H4 (cell line): Measurements from ENCODE around the gene STARD4. TPM values are rescaled to one million over a fixed set of nuclear protein-coding genes. Genes with fewer than 3 reads are reported as not detected.

Source experiments
- DNase-seq: peaks from one replicate; pipeline ENCODE4 v3.0.0-alpha.2; 2015; ENCODE audit warnings: low spot score
- total RNA-seq: library from RNA; depleted of rRNA; stranded (reverse); fragments of >200 nt; shearing (Covaris generic); gene quantifications from 2 replicates; pipeline ENCODE4 v1.2.3, GENCODE V29; 2014

STARD4 gene
- total RNA-seq, 1 experiment from 2014 or later: 91.0 TPM

DNA sequence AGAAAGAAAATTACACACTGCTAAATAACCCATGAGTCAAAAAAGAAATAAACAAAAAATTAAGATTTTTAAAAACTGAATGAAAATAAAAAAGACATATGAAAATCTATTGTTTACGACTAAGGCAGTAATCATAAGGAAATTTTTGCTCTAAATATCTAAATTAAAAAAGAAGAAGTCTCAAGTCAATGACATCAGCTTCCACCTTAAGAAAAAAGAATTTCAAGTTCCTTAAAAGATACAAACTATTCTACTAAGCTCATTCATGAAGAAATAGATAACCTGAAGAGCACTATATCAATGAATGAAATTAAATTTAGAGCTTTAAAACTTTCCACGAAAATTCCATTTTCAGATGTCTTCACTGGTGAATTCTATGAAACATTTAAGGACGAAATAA is 15.7 kb upstream of the STARD4 start:
- no peak for DNase-seq

DNA sequence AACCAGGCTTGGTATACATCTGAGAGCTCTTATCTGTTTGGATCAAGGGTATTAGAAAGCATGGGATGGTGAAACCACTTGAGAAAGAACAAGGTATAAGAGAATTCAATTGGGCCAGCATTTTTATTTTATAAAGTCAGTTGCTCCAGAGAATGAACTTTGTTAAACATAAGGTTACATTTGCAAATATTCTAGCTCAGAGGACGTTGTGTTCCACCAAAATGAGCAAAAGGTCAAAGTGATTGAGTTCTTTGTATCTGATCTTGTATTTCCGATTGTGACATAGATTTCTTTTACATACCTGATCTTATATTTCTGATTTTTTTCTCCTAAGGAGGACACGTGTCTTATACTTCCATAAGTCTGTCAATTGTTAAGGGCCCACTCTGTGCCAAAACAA is 8.6 kb upstream of the STARD4 start:
- no peak for DNase-seq

DNA sequence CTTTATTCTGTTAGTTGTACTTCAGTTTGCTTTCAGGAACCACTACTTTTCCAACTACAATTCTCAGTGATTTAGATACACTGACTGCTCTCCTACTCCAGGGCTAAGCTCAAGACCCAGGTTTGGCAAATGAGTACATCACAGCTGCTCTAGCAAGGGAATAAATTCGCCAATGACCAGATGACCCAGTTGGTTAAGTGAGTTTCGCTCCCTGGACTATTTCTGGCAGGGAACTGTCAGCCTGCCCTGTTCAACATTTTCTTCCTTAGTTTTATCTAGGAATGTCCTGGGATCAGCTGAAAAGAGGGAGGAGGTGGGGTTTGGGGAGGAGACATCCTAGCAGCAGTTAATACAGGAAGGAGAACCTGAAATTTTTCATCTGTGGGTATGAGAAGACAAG is 6.4 kb upstream of the STARD4 start:
- DNase-seq: no peak

DNA sequence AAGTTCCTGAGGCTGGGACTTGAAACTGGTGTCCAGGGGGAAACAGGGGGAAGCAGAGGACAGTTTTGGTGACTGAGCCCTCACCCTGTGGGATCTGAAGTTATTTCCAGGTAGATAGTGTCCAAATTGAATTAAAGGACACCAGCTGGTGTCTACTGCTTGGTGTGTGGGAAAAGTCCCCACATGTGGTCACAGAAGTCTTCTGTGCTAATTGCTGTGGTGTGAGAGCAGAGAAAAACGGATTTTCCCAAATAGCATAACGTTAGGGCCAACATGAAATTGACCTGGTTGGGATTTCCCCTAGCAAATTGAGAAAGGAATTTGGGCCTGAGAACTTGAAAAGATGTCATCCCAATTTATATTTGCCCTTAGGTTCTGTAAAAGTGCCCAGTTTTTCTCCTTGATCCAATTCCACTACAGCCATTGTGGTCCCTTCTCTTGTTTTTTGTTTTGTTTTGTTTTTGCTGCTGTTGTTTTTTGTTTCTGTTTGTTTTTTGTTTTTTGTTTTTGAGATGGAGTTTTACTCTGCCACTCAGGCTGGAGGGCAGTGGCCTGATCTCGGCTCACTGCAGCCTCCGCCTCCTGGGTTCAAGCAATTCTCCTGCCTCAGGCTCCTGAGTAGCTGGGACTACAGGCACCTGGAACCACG is 5.6 kb upstream of the STARD4 start:
- DNase-seq: no peak

DNA sequence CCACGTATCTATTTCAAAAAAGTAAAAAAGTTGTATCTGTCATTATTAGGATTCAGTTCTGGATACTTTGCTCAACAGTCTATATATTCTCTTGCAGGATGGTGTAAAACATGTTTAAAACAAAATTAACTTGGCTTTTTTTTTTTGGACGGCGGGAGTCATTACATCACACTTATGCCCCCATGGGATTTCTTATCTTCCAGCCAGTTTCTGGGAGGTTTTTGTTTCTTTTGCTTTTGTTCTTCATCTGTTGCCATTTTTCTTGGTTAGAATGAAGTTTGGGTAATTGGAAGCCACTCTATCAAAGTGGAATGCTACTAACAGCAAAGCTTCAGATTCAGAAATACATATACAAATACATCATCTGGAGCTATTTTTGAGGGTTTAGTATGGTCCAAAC is 1.8 kb upstream of the STARD4 start:
- DNase-seq: no peak

DNA sequence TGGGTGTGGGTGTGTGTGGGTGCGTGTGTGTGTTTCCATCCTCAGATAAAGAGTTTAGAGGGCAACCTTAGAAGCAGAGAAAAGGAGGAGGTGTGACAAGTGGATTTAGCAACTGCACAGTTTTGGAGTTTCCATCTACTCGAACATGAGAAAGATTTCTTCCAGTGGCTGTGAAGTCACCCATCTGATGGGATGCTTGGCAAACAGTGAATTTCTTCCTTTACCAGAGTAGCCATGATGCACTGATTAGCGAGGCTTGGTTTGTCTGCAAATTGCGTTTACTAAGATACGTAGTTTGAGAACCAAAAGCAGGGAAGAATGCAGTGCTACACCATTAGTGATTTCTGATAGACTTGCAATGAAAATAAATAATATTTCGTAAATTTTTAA is 791 bp upstream of the STARD4 start:
- no peak for DNase-seq

DNA sequence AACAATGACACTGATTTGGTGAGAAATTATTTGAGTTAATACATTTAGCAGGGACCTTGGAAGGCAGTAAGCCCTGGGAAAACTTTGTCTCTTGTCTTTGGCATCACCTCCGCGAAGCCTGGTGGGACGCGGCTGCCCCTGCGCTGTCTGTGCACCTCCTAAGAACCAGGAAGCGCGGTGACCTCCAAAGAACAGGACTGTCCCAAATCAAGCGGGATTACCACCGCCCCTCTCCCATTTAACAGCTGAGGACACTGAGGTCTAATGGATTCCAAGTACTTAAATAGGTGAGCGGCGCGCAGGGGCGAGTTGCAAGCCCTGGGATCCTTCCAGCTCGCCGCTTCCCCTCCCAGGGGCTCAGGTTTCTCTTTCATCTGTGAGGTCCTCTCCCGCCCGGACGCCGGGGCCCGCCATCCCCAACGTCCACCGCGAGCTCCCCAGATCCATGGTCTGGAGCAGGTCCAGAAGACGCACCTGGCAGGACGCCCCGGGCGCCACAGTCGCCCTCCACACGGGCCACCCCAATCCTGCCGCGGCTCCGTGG is 432 bp downstream of the STARD4 start:
- no peak for DNase-seq

DNA sequence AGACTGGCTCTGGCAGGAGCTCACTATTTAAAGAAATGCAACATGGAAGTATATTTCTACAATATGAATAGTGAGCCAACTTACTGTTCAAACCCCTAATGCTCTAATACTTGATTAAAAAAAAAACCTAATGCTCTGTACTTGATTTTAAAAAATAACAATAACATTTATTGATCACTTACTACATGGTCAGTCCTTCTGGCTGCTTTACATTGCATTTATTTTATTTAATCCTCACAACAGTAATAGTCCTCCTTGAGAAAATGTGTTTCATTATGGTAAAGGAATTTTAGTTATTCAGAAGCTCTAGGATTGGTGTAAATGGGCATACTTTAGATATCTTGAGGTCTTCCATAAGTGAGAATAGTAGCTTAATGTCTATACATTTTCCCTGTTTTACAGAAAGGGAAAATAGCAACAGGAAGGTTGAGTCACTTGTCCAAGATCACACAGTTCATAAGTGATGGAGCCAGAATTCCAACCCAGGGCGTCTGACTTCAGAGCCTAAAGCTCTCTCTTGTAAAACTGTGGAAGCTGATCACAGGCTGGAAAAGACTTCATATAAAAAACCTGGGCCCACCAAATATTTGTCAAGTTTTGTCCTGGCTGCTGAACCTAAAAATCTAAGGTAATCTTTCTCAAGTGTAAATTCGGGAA is 1.0 kb downstream of the STARD4 start:
- no peak for DNase-seq

DNA sequence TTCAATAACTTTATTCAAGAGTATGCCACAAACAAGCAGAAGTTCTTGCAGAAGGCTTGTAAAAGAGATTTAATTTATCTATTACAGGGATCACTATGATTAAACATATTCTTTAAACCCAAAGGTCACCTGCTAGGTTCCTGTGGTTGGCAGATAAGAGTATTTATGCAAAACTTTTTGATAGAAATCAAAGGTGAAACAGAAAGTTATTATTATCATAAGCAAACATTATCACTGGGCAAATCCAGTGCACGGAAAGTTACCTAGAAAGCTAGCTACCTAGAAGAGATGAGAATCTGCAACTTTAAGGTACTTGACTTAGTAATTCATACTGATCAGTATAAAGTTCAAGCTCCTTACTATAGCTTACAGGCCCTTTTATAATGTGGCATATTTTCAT is 3.2 kb downstream of the STARD4 start:
- no peak for DNase-seq

DNA sequence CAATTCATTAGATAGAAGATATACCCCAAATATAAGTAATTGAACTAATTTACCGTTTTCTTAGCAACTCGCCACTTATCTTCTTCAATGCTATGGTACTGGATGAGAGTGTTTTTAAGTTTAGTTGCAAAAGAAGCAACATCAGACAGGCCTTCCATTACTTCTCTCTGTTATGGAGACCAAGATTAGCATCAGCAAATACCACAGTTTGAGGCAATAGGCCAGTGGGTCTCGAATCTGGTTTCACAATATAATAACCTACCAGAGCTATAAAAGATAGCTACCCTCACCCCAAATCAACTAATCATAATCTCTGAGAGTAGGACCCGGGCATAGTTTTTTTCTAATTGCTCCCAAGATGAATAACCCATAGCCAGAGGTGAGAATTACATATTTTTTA is 5.1 kb downstream of the STARD4 start:
- no peak for DNase-seq

DNA sequence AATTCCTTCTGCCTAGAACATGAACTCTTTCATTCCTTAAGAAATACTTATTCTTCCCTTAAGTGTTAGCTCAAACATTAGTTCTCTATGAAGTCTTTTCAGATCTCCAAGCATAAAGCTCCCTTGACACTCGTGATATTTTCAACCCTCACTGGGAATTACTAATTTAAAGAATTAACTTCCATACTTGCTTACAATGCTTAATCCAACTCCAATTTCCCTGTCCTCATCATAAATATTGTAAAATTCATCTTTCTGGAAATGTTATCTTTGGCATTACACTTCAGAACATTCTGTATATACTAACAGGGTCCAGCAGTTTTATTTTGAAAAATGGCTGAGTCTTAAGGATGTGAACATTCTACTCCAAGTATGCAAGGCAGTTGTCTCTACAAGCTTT is 7.2 kb downstream of the STARD4 start:
- DNase-seq: no peak

DNA sequence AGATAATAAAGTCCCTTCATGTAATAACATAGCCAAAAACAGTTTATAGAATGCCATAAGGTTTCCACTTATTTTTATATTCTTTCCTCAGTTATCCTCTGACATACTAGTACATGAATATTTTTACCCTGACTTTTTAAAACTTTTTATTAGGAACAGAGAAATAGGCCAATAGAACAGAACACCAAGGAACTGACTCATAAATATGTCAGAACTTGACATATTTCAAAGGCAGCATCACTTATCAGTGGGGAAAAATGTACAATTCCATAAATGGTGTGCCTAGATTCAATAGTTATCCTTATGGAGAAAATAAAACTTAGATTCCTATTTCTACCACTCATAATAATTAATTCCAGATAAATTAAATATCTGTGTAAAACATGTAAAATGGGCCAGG is 9.4 kb downstream of the STARD4 start:
- no peak for DNase-seq

DNA sequence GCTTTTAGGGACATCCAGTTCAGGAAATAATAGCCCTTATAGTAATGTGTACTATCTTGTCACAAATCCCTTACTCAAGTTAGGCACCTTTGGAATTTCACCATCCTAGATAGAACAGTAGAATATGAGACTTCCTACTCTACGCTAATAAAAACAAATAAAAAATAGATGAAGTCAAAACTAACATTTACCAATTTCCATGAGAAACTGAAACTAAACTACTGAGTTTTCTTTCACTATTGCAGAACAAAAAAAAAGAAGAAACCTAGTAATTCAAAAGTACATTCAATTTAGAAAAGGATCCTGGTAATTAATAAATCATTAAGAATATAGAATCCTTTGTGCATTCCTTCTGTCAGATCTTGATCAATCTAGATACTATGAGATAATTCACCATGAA is 14.0 kb downstream of the STARD4 start:
- no peak for DNase-seq

DNA sequence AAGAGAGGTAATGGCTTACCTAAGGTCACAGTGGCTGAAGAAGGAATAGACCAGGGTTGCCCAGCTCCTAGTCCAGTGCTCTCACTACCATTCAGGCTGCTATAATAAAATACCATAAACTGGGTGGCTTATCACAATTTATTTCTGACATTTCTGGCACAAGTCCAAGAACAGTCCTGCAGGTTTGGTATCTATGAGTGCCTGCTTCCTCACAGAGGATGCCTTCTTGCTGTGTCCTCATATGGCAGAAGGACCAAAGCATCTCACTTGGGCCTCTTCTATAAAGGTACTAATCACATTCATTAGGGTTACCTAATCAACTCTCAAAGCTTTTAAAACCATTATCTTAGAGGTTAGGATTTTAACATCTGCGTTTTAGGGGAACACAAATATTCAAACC is 17.2 kb downstream of the STARD4 start:
- DNase-seq: no peak

DNA sequence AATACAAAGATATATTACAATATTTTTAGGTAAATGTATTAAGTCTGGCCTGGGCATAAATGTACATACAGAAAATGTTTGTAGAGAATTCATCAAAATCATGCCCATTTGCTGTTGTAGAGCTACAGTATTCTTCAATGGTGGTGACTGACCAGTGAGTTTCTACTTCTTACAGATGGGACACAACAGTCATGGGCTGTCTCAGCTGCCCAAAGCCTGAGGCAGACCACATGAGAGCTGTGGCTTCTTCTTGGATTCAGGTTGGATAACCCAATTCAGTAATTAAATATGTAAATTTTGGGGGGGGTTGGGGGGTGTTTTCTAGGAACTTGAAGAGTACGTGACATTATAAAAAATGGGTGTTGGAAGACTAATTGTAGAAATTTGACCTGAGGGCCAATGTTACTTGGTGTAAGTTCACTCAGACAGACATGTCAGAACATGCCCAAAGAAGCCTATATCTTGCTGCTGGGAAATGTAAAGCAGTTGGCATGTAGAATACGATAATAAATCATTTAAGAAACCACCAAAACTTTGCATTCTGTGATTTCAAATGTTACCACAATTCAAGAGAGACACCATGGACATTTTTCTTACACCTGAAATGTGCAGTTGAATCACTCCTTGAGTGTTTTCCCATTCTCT is 17.9 kb downstream of the STARD4 start:
- DNase-seq: no peak

DNA sequence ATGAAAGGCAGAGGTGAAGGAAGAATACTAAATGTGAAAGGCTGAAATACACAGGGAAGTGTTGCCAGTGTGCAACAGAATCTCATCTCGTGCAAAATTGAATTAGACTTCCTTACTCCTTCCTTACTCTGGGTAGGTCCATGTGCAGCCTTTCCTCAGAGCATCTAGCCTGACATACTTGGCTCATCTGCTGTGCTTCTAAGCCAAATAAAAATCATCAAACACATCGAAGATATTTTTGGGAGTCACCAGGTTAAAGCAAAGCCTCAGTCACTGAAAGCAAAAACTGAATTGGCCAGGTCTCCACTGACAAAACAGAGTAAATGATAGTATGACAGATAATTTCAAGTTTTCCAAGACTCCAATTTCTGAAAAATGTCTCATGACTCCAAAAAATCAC is 19.3 kb downstream of the STARD4 start:
- no peak for DNase-seq

DNA sequence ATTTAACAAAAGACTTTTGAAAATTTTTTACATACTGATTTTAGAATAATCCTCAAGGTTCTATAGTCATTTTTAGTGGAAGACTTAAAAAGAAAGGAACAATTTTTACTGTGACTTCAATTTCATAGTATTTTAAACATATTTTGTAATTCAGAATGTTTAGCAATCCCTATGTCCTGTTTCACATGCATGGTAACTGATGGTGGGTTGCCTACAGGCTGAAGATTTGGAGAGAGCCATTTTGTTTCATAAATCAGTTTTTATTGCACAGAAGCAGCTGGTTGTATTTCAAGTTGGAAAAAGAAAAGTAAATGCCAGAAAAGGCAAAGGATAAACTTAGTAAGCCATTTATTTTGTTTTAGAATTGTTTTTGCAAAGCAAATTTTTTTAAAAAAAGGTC is 24.0 kb downstream of the STARD4 start:
- DNase-seq: no peak

DNA sequence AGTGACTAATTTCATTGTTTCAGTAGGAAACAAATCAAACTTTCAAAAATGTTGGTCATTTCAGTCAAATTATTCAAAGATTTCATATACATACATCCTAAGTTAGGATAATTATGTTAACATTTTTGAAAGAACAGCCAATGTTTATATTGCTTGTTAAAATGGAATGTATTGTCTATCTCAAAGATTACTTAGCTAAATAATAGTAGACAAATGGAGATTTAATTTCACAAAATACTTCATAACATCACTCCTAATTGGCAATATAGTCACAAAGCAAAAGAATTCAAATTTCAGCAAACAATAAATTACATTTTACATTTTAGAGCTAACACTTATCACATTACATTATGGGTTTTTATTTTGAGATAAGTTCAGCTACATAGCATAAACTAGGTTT is 25.4 kb downstream of the STARD4 start:
- no peak for DNase-seq

DNA sequence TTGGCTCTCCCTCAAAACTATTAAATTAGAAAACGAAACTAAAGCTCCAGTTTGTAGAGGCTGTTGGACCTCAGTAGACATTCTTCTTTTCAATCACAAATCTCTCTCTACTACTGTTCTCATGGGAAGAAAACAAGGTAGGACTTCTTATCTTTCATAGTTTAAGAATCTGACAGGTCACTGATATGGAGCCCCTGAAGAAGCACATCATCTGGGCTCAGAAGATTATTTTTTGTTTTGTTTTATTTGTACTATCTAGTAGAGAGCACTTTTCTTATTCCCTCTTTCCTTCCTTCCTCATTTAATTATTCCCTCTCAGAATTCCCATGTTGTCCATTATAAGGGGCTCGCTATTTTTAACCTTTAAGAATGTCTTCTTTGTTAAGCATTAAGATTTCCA is 26.3 kb downstream of the STARD4 start:
- DNase-seq: no peak

DNA sequence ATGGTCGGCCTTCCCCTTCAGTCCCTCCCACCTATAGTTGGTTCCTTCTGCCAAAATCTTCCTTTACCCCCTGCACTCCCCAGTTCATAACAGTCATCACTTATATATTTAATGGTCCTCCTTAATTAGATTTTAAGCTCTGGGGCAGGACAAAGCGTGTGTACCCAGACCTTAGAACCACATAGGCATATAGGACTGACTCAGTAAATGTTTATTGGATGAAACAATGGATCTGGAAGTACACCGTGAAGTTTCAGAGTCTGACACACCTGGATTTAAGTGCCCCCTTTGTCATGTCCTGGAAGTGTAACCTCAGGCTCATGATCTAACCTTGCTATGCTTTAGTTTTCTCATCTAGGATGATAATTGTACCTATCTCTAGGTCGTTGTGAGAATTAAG is 32.0 kb downstream of the STARD4 start:
- DNase-seq: no peak

DNA sequence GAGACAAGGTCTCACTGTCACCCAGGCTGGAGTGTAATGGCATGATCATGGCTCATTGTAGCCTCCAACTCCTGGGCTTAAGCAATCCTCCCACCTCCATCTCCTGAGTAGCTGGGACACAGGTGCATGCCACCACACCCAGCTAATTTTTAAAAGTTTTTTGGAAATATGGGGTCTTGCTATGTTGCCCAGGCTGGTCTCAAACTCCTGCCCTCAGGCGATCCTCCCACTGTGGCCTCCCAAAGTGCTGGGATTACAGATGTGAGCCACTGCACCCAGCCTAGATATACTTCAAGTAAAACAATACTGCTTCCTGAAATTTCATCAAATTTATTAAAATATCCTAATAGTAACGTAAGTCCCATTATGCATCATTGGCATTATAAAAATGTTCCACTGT is 33.4 kb downstream of the STARD4 start:
- DNase-seq: no peak

DNA sequence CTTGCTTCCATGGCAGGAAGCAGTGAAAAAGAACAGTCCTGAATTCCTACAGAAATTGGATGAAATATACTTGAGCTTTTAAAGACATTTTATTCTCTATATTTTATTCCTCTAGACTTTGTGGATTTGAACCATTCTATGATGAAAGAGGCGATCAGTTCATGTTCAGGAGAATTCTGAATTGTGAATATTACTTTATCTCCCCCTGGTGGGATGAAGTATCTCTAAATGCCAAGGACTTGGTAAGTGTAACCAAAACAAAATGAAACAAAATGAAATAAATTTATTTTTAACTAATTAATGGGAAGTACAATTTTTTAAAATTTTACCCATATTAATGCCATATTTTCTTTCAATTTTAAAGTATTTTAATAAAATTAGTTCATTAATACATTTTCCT is 34.1 kb downstream of the STARD4 start:
- no peak for DNase-seq

DNA sequence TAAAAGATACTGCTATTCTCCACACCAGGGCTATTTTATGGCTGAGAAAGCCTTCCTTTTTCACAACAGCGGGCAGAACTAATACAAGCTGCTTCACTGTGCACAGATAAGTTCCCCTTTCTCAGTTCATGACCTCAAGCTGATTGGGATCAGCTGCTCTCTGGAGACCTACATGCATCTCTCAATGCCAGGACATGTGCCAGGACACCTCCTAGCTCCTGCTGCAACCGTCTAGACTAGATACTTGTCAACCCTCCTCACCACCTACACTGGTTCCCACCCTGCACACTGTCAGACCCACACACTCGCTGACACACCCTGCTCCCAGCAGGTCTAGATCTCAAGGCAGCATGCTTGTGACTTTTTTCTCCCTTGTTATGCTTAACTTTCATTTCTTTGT is 39.8 kb downstream of the STARD4 start:
- DNase-seq: no peak
